ENCODE measurements around the gene CHMP4A. TPM values are rescaled to one million over a fixed set of nuclear protein-coding genes. Genes with fewer than 3 reads are reported as not detected.
A peak's percentile ranks its signal among the peaks of the same experiment; 100 is the strongest.
"Not testable (repeated sequence)": the region's sequence is repeated elsewhere in the genome, so short reads cannot be mapped to it uniquely, and the experiment has no call there.

The CHMP4A gene
- total RNA-seq, 1 donor from 2014 or later = 30.0 TPM

- intact Hi-C loops (cut with DNase I); DNase-seq (ENCODE audit: low spot score): not testable (repeated sequence)
Measured at GRCh38 chr14:24202538-24202937, 10.8 kb downstream of the CHMP4A start.

GRCh38 chr14:24198814-24199524, 14.3 kb downstream of the CHMP4A start:
- intact Hi-C loops (cut with DNase I) = loop anchor here (5.0 kb wide), 1 partner anchor 57 kb away; the partner anchor contains the start of gene EMC9
- no peak for DNase-seq (ENCODE audit: low spot score)

- intact Hi-C loops (cut with DNase I) = loop anchor here (5.0 kb wide), 1 partner anchor 55 kb away; the partner anchor contains the start of gene EMC9
- no peak for DNase-seq (ENCODE audit: low spot score)
Measured at GRCh38 chr14:24197056-24197450, 16.2 kb downstream of the CHMP4A start.

- DNase-seq (ENCODE audit: low spot score) = no peak
- intact Hi-C loops (cut with DNase I) = loop anchor here (5.0 kb wide), 1 partner anchor 54 kb away; the partner anchor contains the start of gene EMC9
Measured at GRCh38 chr14:24196071-24197055, 16.9 kb downstream of the CHMP4A start.

GRCh38 chr14:24195186-24196070, 17.9 kb downstream of the CHMP4A start, which contains the start of gene TM9SF1:
TSS of gene TM9SF1 (minus strand) at chr14:24195441. CDS start at chr14:24195019, 422 bp downstream.
- intact Hi-C loops (cut with DNase I) = loop anchor here (2.0 to 5.0 kb wide), 2 partner anchors 17 to 53 kb away; partner anchors contain the start of genes CHMP4A and EMC9

GRCh38 chr14:24194873-24195185, 18.5 kb downstream of the CHMP4A start:
- no peak for DNase-seq (ENCODE audit: low spot score)

More at GRCh38 chr14:24195186-24196070, 17.9 kb downstream of the CHMP4A start, which contains the start of gene TM9SF1:
- DNase-seq (ENCODE audit: low spot score) = peak; percentile 96

GRCh38 chr14:24194186-24194872, 19.0 kb downstream of the CHMP4A start:
- intact Hi-C loops (cut with DNase I) = loop anchor here (2.0 kb wide), 1 partner anchor 18 kb away; the partner anchor contains the start of gene CHMP4A
- no peak for DNase-seq (ENCODE audit: low spot score)

More at GRCh38 chr14:24194873-24195185, 18.5 kb downstream of the CHMP4A start:
- intact Hi-C loops (cut with DNase I) = loop anchor here (2.0 to 5.0 kb wide), 2 partner anchors 18 to 53 kb away; partner anchors contain the start of genes CHMP4A and EMC9

GRCh38 chr14:24192933-24193332, 20.4 kb downstream of the CHMP4A start:
- intact Hi-C loops (cut with DNase I) = no loop called here
- no peak for DNase-seq (ENCODE audit: low spot score)

- intact Hi-C loops (cut with DNase I) = no loop called here
- DNase-seq (ENCODE audit: low spot score) = no peak
Measured at GRCh38 chr14:24190416-24190815, 22.9 kb downstream of the CHMP4A start.

GRCh38 chr14:24189460-24189859, 23.8 kb downstream of the CHMP4A start:
- intact Hi-C loops (cut with DNase I) = no loop called here
- DNase-seq (ENCODE audit: low spot score) = no peak

GRCh38 chr14:24189059-24189375, 24.3 kb downstream of the CHMP4A start:
- DNase-seq (ENCODE audit: low spot score) = no peak
- intact Hi-C loops (cut with DNase I) = no loop called here

- peak; percentile 97 for DNase-seq (ENCODE audit: low spot score)
- intact Hi-C loops (cut with DNase I) = no loop called here
Measured at GRCh38 chr14:24188251-24189058, 24.8 kb downstream of the CHMP4A start, which contains the start of gene IPO4. TSS of gene IPO4 (minus strand) at chr14:24188816. CDS start at chr14:24188787, 29 bp downstream.

GRCh38 chr14:24187539-24187915, 25.8 kb downstream of the CHMP4A start:
- intact Hi-C loops (cut with DNase I) = no loop called here
- no peak for DNase-seq (ENCODE audit: low spot score)

GRCh38 chr14:24186831-24187538, 26.3 kb downstream of the CHMP4A start:
- intact Hi-C loops (cut with DNase I) = no loop called here
- no peak for DNase-seq (ENCODE audit: low spot score)

GRCh38 chr14:24185741-24186140, 27.5 kb downstream of the CHMP4A start:
- DNase-seq (ENCODE audit: low spot score) = no peak
- intact Hi-C loops (cut with DNase I) = no loop called here

- intact Hi-C loops (cut with DNase I) = no loop called here
- no peak for DNase-seq (ENCODE audit: low spot score)
Measured at GRCh38 chr14:24185026-24185425, 28.3 kb downstream of the CHMP4A start.
